NCI-H526 (cell line): ENCODE data around the gene ITK.
A peak's percentile ranks its signal among the peaks of the same experiment; 100 is the strongest.
"Not testable (repeated sequence)": the region's sequence is repeated elsewhere in the genome, so short reads cannot be mapped to it uniquely, and the experiment has no call there.

Experiments used
- DNase-seq, 2 experiments: peaks; one replicate each; lab custom pipeline; 2025; lab: John Stamatoyannopoulos, UW

ITK gene

DNA sequence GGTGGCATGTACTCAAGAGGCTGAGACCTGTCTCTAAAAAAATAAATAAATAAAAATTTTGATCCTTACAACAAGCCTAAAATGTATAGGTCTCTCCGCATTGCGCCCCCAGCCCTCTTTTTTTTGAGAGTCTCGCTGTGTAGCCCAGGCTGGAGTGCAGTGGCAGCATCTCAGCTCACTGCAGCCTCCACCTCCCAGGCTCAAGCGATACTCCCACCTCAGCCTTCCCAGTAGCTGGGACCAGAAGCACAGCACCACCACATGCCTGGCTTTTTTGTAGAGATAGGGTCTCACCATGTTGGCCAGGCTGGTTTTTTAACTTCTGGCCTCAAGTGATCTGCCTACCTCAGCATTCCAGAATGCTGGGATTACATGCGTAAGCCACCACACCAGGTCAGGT is 12.4 kb upstream of the ITK start:
- no peak for DNase-seq

DNA sequence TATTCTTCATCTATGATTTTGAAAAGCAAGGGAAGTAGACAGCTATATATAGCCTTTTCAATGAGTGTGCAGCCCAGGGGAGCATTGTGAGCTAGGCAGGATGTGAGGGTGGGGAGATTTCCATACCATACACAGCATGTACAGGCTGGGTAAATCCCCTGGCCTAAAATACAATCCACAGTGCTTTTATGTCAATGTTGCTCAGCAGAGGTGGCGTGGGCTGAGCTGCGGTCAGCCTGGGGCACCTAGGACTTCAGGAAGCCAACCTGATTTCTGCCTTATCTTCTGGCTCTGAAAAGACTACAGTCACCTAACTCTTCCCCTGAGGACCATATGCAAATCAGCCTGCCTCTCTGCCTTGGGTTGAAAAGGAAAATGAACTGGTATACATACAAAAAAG is 8.2 kb upstream of the ITK start:
- peak; percentile 45 to 74 for DNase-seq

DNA sequence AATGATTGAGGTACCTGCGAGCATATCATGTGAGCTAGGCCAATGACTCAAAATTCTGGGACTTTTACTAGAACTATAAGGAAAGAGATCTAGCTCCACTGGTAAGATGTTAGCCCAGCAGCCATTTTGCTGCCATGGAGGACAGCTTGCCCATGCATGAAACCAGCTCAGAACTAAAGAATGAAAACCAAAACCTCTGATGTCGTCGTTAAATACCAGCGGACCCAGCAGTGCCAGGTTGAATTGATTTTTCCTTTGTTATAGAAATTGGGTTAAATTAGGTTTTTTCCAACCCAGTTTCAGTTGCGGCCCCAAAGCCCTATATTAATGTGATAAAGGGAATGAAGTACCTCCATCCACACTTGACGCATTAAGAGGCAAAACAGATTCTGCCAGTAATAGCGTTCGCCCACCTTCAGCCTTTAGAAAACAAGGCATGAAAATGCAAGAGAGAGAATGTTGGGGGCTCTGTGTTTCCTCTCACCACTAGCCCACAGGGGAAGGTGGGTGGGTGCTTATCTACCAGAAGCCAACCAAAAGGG is 5.5 kb upstream of the ITK start:
- DNase-seq: no peak

DNA sequence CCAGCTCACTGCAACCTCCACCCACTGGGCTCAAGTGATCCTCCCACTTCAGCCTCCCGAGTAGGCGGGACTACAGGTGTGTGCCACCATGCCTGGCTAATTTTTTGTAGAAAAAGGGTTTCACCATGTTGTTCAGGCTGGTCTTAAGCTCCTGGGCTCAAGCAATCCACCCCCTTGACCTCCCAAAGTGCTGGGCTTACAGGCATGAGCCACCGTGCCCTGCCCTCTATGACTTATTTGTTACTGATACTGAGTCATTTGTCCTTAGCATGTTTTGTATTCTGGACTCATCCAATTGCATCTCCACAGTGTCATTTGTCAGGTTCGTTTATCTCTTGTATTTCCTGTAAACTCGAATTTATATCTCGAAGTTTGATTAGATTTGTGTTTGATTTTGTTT is 2.7 kb upstream of the ITK start:
- DNase-seq: no peak

DNA sequence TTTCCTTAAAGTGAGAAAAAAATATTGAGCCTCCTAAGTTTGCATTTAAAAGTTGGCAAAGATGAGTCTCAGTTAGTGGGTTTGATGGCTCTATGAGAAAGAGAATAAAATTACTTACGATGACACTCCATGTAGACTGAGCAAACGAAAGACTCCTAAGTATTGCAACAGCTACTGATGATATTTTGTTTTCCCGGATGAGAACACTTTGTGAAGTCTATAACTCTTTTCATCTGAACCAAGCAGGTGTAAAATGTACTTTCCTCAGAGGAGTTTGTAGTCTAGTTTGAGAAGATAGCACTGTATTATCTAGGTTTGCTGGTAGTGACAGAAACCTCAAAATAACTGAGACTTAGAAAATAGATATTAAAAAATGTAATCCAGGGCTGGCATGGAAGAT is 1.7 kb upstream of the ITK start:
- no peak for DNase-seq

DNA sequence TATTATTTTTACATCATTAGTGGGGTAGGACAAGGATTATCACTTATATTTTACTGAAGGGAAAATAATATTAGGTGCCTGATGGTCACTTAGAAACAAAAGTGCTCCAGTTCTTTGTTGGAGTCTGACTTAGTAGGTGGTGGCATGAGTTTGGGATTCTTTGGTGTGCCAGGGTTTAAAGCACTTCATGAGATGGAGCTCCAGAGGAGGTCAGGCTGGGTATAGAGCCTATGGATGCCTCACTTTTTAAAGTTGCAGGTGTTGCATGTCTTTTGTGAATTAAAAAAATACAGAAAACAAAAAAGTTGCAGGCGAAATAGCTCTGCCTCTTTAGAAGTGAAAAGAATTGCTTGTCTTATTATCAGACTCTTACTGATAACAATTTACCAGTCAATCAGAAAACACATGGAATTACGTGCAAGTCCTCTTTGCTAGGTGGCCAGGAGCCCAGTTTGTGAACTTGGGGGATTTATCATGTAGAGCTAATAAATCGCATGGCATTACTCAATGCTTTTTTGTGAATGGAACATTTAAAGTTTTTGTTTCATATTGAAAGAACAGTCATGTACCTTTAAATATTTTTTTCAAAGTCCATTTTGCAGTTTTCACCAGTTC is 1.6 kb downstream of the ITK start:
- no peak for DNase-seq

DNA sequence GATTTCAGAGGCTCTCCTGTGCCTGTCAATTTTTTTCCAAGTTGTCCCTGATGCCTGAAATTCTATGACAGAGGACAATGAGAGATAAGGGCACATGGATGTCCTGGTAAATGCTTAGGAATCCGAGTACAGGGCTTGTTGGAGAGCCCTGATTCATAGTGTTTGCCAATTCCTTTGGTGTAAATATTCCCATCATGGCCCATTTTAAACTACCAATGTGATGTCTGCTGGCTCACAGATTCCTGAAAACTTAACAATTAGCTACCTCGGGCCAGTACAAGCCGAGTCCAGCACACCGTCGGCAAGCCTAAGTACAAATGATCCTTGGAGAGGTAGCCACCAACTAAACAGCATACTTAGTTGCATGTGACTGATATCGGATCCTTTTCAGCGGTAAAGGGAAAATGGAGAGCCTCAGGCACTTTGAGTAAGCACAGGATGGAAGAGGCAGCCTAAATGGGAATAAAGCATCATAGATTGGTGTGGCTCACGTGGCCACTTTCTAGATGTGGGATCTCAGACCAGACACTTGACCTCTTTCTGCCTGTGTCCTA is 3.6 kb downstream of the ITK start:
- no peak for DNase-seq

DNA sequence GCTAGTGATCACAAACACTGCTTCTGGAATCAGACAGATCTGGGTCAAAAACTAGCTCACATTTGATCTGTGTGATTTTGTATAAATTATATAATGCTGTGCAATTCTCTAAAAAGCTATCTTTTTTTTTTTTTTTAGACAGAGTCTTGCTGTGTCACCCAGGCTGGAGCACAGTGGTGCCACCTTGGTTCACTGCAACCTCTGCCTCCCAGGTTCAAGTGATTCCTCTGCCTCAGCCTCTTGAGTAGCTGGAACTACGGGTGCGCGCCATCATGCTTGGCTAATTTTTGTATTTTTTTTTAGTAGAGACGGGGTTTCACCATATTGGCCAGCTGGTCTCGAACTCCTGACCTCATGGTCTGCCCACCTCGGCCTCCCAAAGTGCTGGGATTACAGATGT is 4.5 kb downstream of the ITK start:
- DNase-seq: not testable (repeated sequence)

DNA sequence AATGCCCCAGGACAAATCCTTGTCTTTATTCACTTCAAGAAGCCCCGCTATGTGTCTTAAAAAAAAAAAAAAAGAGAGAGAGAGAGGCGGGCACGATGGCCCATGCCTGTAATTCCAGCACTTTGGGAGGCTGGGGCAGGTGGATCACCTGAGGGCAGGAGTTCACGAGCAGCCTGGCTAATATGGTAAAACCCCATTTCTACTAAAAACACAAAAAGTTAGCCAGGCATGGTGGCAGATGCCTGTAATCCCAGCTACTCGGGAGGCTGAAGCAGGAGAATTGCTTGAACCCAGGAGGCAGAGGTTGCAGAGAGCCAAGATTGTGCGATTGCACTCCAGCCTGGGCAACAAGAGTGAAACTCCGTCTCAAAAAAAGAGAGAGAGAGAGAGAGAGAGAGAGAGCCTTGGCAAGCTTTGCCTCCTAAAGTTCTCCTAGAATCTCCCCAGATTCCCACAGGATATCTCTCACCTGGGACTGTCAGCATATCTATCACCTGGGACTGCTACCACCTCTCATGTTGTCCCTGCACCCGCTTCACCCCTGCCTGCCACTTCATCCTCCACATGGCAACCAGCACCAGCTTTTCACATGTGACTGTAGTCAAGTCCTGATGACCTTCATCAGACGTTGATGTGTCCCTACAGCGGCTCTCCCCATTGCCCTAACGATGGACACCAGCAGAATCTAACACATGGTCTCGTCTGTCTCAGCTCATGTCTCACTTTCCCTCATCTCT is 5.8 kb downstream of the ITK start:
- no peak for DNase-seq

DNA sequence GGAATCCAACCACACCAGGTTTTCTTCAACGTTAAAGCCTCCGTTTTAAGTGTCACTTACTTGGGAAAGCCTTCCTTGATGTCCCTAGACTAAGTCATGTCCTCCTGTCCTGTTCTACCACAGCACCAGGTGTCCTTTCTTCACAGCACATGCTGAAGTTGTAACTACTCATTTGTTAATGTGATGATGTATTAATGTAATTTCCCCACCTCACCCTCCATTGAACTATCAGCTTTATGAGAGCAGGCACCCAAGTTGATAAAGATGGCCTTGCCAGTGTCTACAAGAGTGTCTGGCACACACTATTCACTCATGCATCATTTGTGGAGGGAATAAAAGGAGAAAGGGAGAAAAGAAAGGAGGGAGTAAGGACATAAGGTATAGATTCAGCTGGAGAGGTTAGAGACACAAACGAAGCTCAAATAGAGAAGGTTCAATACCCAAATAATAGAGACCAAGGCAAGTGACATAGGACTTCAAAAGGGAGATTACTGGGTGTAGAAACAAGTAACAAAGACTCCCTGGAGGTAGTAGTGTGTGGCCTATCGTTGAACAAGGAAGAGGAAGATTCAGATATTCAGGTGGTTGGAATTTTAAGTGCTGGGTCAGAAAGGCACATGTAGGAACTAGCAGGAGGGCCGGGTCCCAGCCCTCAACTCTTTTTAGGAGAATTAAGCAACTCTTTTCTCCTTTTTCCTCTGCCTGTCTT is 6.6 kb downstream of the ITK start:
- no peak for DNase-seq

DNA sequence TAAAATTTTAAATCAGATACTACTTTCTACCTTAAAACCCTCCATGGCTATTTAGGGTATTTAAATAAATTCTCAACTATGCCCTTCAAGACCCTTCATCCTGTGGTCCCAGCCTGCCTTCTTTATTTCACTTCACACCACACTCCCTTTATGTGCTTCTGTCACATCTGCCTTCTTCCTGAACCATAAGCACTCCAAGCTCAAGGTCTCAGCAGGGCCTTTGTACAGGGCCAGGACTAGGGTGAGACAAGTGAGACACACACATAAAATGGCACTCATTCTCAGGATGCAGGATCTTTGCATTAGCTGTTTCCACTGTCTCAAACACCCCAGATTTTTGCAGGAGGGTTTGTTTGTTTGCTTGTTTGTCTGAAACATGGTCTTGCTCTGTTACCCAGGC is 7.6 kb downstream of the ITK start:
- no peak for DNase-seq

DNA sequence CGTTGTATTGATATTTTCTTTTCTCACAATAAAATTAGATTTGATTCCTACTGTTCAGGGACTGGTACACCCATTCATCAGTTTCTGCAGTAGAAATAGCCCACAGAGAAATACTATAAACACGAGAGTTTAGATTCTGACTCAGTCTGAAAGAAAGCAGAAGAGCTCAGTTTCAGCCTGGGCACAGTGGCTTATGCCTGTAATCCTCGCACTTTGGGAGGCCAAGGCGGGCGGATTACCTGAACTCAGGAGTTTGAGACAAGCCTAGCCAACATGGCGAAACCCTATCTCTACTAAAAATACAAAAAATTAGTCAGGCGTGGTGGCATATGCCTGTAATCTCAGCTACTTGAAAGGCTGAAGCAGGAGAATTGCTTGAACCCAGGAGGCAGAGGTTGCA is 8.6 kb downstream of the ITK start:
- DNase-seq: no peak

DNA sequence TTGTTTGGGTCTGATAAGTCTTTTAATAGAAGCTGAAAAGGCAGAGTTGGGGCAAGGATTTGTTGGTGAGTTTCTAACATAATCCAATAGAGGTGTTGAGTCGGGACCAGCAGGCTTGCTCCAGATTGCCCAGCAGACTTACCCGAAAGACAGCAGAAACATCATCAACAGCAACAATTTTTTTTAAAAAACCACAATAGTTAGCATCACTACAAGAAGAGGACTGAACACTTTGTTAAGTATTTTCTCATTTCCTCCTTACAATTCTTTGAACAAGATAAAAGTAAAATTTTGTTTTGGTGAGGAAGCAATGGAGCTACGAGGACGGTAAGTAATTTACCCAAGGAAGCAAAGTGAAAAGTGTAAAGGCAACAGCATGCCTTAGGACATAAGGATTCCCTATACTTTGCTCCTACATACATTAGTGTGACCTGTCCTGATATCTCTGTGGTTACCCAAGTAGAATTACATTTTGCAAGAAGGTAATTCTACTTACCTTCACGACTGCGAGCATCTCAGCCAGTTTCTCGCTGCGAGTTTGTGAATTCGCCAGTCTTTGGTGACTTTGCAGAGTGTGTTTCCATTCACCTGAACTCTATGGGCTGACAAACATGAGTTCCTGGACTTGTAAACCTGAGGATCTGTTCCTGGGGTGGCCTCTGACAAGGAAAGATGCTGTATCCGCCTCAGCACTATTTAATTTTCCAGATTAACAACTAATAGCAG is 13.2 kb downstream of the ITK start:
- no peak for DNase-seq

DNA sequence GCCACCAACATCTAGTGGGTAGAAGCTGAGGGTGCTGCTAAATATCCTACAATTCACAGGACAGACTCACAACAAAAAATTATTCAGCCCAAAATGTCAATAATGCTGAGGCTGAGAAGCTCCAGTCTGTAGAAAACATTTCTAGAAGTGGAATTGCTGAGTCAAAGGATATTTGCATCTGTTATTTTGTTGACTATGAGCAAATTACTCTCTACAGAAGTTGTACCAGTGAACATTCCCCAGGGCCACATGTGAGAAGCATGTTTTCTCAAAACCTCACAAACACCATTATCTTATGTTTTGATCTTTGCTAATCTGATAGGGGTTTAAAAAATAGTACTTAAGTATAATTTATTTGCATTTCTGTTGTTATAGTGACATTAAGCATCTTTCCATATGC is 15.4 kb downstream of the ITK start:
- no peak for DNase-seq

DNA sequence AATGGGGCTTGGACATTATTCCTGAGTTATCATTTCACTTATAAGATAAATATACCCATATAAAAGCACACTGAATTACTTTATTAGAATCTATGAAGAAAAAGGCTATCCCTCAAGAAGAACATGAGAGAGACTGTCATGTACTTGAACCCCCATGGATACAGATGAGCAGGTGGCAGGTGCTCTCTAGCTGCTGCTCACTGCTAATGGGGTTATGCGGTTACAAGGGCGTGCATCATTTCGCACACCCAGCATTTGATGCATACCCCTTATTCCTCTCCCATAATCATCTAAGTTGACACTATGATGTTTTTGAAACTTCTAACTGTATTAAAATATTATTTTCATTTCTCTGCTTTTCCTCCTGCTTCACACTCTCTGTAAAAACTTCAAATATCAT is 16.4 kb downstream of the ITK start:
- DNase-seq: no peak

DNA sequence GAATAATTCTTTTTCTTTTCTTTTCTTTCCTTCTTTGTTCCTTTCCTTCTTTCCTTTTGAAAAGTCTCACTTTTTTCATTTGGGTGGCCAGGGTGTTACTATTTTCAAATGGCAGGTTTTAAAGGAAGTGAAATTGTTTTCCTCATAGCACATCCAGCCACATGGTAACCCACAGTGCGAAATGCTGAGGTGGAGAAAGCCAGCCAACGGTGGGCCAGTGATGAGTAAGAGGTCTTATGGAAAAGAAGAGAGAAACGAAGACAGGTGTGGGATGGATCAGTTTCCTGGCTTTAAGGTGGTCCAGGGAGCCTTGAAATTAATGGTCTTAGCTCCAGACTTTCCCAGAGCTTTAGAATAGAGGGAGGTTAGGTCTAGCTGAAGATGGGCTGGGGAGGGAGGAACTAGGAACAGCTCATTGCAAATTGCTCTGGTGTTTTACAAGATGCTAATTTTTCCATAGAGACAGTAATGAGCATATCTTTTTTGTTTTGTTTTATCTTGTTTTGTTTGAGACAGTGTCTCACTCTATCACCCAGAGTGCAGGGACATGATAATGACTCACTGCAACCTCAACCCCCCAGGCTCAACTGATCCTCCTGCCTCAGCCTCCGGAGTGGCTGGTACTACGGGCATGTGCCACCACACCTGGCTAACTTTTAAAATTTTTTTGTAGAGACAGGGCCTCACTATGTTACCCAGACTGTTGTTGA is 17.8 kb downstream of the ITK start:
- DNase-seq: no peak

DNA sequence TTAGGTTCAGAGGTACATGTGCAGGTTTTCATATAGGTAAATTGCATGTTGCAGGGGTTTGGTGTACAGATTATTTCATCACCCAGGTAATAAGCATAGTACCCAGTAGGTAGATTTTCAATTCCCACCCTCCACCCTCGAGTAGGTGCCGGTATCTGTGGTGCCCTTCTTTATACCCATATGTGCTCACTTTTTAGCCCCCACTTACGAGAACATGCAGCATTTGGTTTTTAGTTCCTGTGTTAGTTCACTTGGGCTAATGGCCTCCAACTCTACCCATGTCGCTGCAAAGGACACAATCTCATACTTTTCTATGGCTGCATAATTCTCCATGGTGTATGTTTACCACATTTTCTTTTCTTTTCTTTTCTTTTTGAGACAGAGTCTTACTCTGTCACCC is 21.2 kb downstream of the ITK start:
- no peak for DNase-seq

DNA sequence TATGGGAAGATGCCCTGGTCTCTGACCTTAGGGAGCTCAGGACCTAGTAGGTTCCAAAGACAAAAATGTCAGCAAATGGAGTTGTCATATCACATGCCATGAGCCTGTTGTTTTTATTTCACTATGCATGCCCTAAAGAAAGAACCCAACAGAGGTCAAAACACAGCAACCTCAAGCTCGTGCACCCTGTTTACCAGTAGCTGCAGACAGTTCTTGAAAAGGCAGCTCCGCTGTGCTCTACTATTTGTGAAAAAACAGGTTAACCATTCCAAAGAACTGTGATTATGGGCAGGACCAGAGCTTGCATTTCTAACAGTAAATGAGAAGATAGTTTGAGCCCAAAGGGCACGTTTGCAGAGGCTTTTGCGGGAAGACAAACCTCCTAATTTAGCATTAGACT is 22.8 kb downstream of the ITK start:
- no peak for DNase-seq

DNA sequence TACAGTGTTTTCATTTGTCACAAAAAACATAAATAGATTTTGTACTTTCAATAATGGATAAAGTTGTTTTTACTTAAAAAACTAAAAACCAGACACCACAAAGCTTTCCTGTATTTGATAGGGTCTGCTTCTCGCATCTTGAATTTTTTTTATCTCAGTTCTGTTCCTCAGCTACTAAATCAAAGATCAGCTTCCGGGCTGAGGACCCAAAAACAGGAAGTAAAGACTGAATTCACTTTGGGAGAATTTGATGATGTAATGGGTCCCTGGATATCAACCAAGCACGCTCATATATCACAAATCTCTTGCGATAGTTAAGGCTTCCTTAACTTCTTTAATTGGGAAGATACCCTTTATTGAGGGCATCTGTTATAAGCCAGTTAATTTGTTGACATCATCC is 24.1 kb downstream of the ITK start:
- DNase-seq: no peak

DNA sequence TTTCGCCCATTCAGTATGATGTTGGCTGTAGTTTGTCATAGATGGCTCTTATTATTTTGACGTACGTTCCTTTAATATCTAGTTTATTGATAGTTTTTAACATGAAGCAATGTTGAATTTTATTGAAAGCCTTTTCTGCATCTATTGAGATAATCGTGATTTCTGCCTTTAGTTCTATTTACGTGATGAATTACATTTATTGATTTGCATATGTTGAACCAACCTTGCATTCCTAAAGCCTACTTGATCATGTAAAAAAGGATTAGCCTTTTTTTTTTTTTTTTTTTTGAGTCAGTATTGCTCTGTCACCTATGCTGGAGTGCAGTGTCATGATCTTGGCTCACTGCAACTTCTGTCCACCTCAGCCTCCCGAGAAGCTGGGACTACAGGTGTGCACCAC is 25.1 kb downstream of the ITK start:
- no peak for DNase-seq

DNA sequence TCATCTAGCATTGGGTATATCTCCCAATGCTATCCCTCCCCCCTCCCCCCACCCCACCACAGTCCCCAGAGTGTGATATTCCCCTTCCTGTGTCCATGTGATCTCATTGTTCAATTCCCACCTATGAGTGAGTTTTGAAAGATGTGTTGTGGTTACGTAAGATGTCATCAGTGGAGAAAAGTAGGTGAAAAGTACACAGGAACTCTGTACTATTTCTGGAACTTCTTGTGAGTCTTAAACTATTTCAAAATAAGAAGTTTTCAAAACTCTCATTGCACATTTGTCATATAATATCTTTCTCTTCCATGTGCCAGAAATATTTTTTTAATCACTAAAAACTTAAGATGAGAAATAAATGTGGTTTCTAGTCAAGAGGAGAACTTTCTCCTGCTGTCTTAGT is 30.0 kb downstream of the ITK start:
- not testable (repeated sequence) for DNase-seq

DNA sequence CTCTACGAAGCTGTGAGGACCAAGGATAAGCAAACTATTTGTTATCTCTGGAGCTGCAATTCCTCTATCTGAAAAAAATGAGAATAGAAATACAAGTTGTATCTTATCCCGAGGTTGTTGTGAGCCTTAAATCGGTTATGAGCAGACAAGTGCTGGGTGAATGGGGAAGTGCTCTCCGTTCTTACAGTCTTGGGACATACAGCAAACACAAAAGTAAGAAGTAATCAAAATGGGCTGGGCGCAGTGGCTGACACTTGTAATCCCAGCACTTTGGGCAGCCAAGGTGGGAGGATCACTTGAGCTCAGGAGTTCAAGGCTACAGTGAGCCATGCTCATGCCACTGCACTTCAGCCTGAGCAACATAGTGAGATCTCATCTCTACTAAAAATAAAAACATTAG is 31.7 kb downstream of the ITK start:
- DNase-seq: no peak
